Measurements from ENCODE around the gene OMD.

Gene OMD

GRCh38 chr9:92463984-92464383 is 39.7 kb upstream of the OMD start:
- Histone ChIP-seq H3K27me3 (ENCODE audit: insufficient read depth, low read length) (no peaks in the 10 kb centered on the region), H4K12ac (ENCODE audit: low read depth, low read length) (no peak overlapping the region), H3K79me2 (ENCODE audit: control insufficient read depth, insufficient read depth, low read length, poor library complexity) (no peaks in the 10 kb centered on the region), H2AFZ (ENCODE audit: insufficient read depth, low read length, poor library complexity) (no peak overlapping the region), H3K4ac (ENCODE audit: low read depth, low read length) (no peak overlapping the region), H2BK5ac (ENCODE audit: low read depth, low read length, poor library complexity) (no peak overlapping the region), H3K4me2 (ENCODE audit: low read length) (no peak overlapping the region), H3K23ac (ENCODE audit: low read length) (no peak overlapping the region), H2BK120ac (ENCODE audit: insufficient read depth, low read length, poor library complexity) (no peak overlapping the region), H3K4me3 (ENCODE audit: low read depth, low read length) (no peak overlapping the region), H2BK12ac (ENCODE audit: low read length) (no peak overlapping the region), H3K79me1 (ENCODE audit: low read length) (no peaks in the 10 kb centered on the region), H3K18ac (ENCODE audit: low read length) (no peak overlapping the region), H3K36me3 (ENCODE audit: control insufficient read depth in 1 of 2, insufficient read depth in 2 of 2, low read length in 2 of 2) (no peaks in the 10 kb centered on the region), H3K9ac (ENCODE audit: low read length) (no peak overlapping the region), H3K4me1 (ENCODE audit: control insufficient read depth in 1 of 2, insufficient read depth in 2 of 2, low read length in 2 of 2) (peaks cover 0 to 3% of the 10 kb centered on the region in 2 experiments), H4K8ac (ENCODE audit: low read depth, low read length) (peak overlapping the region; percentile 29), H3K9me3 (ENCODE audit: insufficient read depth, low read depth, low read length) (no peaks in the 10 kb centered on the region), H3K14ac (ENCODE audit: low read length) (no peak overlapping the region), H4K91ac (ENCODE audit: low read depth, low read length) (no peak overlapping the region), H2AK5ac (ENCODE audit: low read length) (no peak overlapping the region), H3K27ac (ENCODE audit: low read depth, low read length) (no peak overlapping the region)
- no CpG with 5 or more reads among the region's 3 CpGs for WGBS (ENCODE audit: extremely low coverage, insufficient coverage, insufficient read length)
- peak; percentile 24 to 54 for DNase-seq

GRCh38 chr9:92463387-92463786 is 39.1 kb upstream of the OMD start:
- H3K4me1 ChIP-seq (ENCODE audit: control insufficient read depth in 1 of 2, insufficient read depth in 2 of 2, low read length in 2 of 2) = peaks cover 0 to 3% of the 10 kb centered on the region in 2 experiments
- H3K4me3 ChIP-seq (ENCODE audit: low read depth, low read length) = no peak overlapping the region
- H3K4me2 ChIP-seq (ENCODE audit: low read length) = no peak overlapping the region
- H3K18ac ChIP-seq (ENCODE audit: low read length) = no peak overlapping the region
- no peaks in the 10 kb centered on the region for H3K79me2 ChIP-seq (ENCODE audit: control insufficient read depth, insufficient read depth, low read length, poor library complexity)
- H2AK5ac ChIP-seq (ENCODE audit: low read length) = no peak overlapping the region
- no peak overlapping the region for H4K91ac ChIP-seq (ENCODE audit: low read depth, low read length)
- H3K27ac ChIP-seq (ENCODE audit: low read depth, low read length) = no peak overlapping the region
- H3K27me3 ChIP-seq (ENCODE audit: insufficient read depth, low read length) = no peaks in the 10 kb centered on the region
- H3K79me1 ChIP-seq (ENCODE audit: low read length) = no peaks in the 10 kb centered on the region
- no peak overlapping the region for H3K14ac ChIP-seq (ENCODE audit: low read length)
- no peak overlapping the region for H2BK120ac ChIP-seq (ENCODE audit: insufficient read depth, low read length, poor library complexity)
- no peak overlapping the region for H3K23ac ChIP-seq (ENCODE audit: low read length)
- H4K12ac ChIP-seq (ENCODE audit: low read depth, low read length) = no peak overlapping the region
- H2BK12ac ChIP-seq (ENCODE audit: low read length) = no peak overlapping the region
- no peaks in the 10 kb centered on the region for H3K36me3 ChIP-seq (ENCODE audit: control insufficient read depth in 1 of 2, insufficient read depth in 2 of 2, low read length in 2 of 2)
- no peak overlapping the region for H3K9ac ChIP-seq (ENCODE audit: low read length)
- no peaks in the 10 kb centered on the region for H3K9me3 ChIP-seq (ENCODE audit: insufficient read depth, low read depth, low read length)
- H3K4ac ChIP-seq (ENCODE audit: low read depth, low read length) = no peak overlapping the region
- no peak for DNase-seq
- H2AFZ ChIP-seq (ENCODE audit: insufficient read depth, low read length, poor library complexity) = no peak overlapping the region
- H4K8ac ChIP-seq (ENCODE audit: low read depth, low read length) = no peak overlapping the region
- no peak overlapping the region for H2BK5ac ChIP-seq (ENCODE audit: low read depth, low read length, poor library complexity)

GRCh38 chr9:92457576-92457975 is 33.3 kb upstream of the OMD start:
- no peaks in the 10 kb centered on the region for H3K79me2 ChIP-seq (ENCODE audit: control insufficient read depth, insufficient read depth, low read length, poor library complexity)
- H4K12ac ChIP-seq (ENCODE audit: low read depth, low read length) = no peak overlapping the region
- no peak overlapping the region for H3K4ac ChIP-seq (ENCODE audit: low read depth, low read length)
- no peak overlapping the region for H3K9ac ChIP-seq (ENCODE audit: low read length)
- no peak overlapping the region for H3K4me2 ChIP-seq (ENCODE audit: low read length)
- no peaks in the 10 kb centered on the region for H3K4me1 ChIP-seq (ENCODE audit: control insufficient read depth in 1 of 2, insufficient read depth in 2 of 2, low read length in 2 of 2)
- no peak overlapping the region for H2BK12ac ChIP-seq (ENCODE audit: low read length)
- H3K18ac ChIP-seq (ENCODE audit: low read length) = no peak overlapping the region
- no peak overlapping the region for H2BK5ac ChIP-seq (ENCODE audit: low read depth, low read length, poor library complexity)
- H4K8ac ChIP-seq (ENCODE audit: low read depth, low read length) = no peak overlapping the region
- no peaks in the 10 kb centered on the region for H3K36me3 ChIP-seq (ENCODE audit: control insufficient read depth in 1 of 2, insufficient read depth in 2 of 2, low read length in 2 of 2)
- H2AFZ ChIP-seq (ENCODE audit: insufficient read depth, low read length, poor library complexity) = no peak overlapping the region
- H2BK120ac ChIP-seq (ENCODE audit: insufficient read depth, low read length, poor library complexity) = no peak overlapping the region
- H3K79me1 ChIP-seq (ENCODE audit: low read length) = no peaks in the 10 kb centered on the region
- DNase-seq = no peak
- H3K14ac ChIP-seq (ENCODE audit: low read length) = no peak overlapping the region
- no CpG with 5 or more reads among the region's 4 CpGs for WGBS (ENCODE audit: extremely low coverage, insufficient coverage, insufficient read length)
- H3K27ac ChIP-seq (ENCODE audit: low read depth, low read length) = no peak overlapping the region
- H3K9me3 ChIP-seq (ENCODE audit: insufficient read depth, low read depth, low read length) = no peaks in the 10 kb centered on the region
- no peak overlapping the region for H2AK5ac ChIP-seq (ENCODE audit: low read length)
- H3K4me3 ChIP-seq (ENCODE audit: low read depth, low read length) = no peak overlapping the region
- no peak overlapping the region for H4K91ac ChIP-seq (ENCODE audit: low read depth, low read length)
- H3K23ac ChIP-seq (ENCODE audit: low read length) = no peak overlapping the region
- H3K27me3 ChIP-seq (ENCODE audit: insufficient read depth, low read length) = no peaks in the 10 kb centered on the region

- Histone ChIP-seq H3K4me1 (ENCODE audit: control insufficient read depth in 1 of 2, insufficient read depth in 2 of 2, low read length in 2 of 2) (no peaks in the 10 kb centered on the region), H3K36me3 (ENCODE audit: control insufficient read depth in 1 of 2, insufficient read depth in 2 of 2, low read length in 2 of 2) (no peaks in the 10 kb centered on the region), H2BK120ac (ENCODE audit: insufficient read depth, low read length, poor library complexity) (no peak overlapping the region), H4K12ac (ENCODE audit: low read depth, low read length) (no peak overlapping the region), H3K4me2 (ENCODE audit: low read length) (no peak overlapping the region), H3K79me1 (ENCODE audit: low read length) (no peaks in the 10 kb centered on the region), H4K91ac (ENCODE audit: low read depth, low read length) (no peak overlapping the region), H3K79me2 (ENCODE audit: control insufficient read depth, insufficient read depth, low read length, poor library complexity) (no peaks in the 10 kb centered on the region), H2AFZ (ENCODE audit: insufficient read depth, low read length, poor library complexity) (no peak overlapping the region), H3K9me3 (ENCODE audit: insufficient read depth, low read depth, low read length) (no peaks in the 10 kb centered on the region), H4K8ac (ENCODE audit: low read depth, low read length) (no peak overlapping the region), H3K14ac (ENCODE audit: low read length) (no peak overlapping the region), H3K23ac (ENCODE audit: low read length) (no peak overlapping the region), H2BK5ac (ENCODE audit: low read depth, low read length, poor library complexity) (no peak overlapping the region), H3K27me3 (ENCODE audit: insufficient read depth, low read length) (no peaks in the 10 kb centered on the region), H2BK12ac (ENCODE audit: low read length) (no peak overlapping the region), H3K4me3 (ENCODE audit: low read depth, low read length) (no peak overlapping the region), H3K9ac (ENCODE audit: low read length) (no peak overlapping the region), H3K27ac (ENCODE audit: low read depth, low read length) (no peak overlapping the region), H2AK5ac (ENCODE audit: low read length) (no peak overlapping the region), H3K18ac (ENCODE audit: low read length) (no peak overlapping the region), H3K4ac (ENCODE audit: low read depth, low read length) (no peak overlapping the region)
- no CpG with 5 or more reads among the region's 3 CpGs for WGBS (ENCODE audit: extremely low coverage, insufficient coverage, insufficient read length)
- peak in 1 of 2 donors; percentile 20 for DNase-seq
These were observed 30.9 kb upstream of the OMD start for GRCh38 chr9:92455217-92455616.

- Histone ChIP-seq H3K18ac (ENCODE audit: low read length) (no peak overlapping the region), H3K27me3 (ENCODE audit: insufficient read depth, low read length) (no peaks in the 10 kb centered on the region), H3K14ac (ENCODE audit: low read length) (no peak overlapping the region), H3K9me3 (ENCODE audit: insufficient read depth, low read depth, low read length) (no peaks in the 10 kb centered on the region), H3K79me1 (ENCODE audit: low read length) (no peaks in the 10 kb centered on the region), H3K36me3 (ENCODE audit: control insufficient read depth in 1 of 2, insufficient read depth in 2 of 2, low read length in 2 of 2) (no peaks in the 10 kb centered on the region), H3K79me2 (ENCODE audit: control insufficient read depth, insufficient read depth, low read length, poor library complexity) (no peaks in the 10 kb centered on the region), H2BK12ac (ENCODE audit: low read length) (no peak overlapping the region), H2AFZ (ENCODE audit: insufficient read depth, low read length, poor library complexity) (no peak overlapping the region), H3K4me2 (ENCODE audit: low read length) (no peak overlapping the region), H3K4me1 (ENCODE audit: control insufficient read depth in 1 of 2, insufficient read depth in 2 of 2, low read length in 2 of 2) (no peaks in the 10 kb centered on the region), H2BK120ac (ENCODE audit: insufficient read depth, low read length, poor library complexity) (no peak overlapping the region), H2AK5ac (ENCODE audit: low read length) (no peak overlapping the region), H3K27ac (ENCODE audit: low read depth, low read length) (no peak overlapping the region), H4K91ac (ENCODE audit: low read depth, low read length) (no peak overlapping the region), H3K4ac (ENCODE audit: low read depth, low read length) (no peak overlapping the region), H3K9ac (ENCODE audit: low read length) (no peak overlapping the region), H3K4me3 (ENCODE audit: low read depth, low read length) (no peak overlapping the region), H4K12ac (ENCODE audit: low read depth, low read length) (no peak overlapping the region), H3K23ac (ENCODE audit: low read length) (no peak overlapping the region), H4K8ac (ENCODE audit: low read depth, low read length) (no peak overlapping the region), H2BK5ac (ENCODE audit: low read depth, low read length, poor library complexity) (no peak overlapping the region)
- no peak for DNase-seq
These were observed 22.3 kb upstream of the OMD start for GRCh38 chr9:92446536-92446935.
